ENCODE results near the gene DPP3.

DNA sequence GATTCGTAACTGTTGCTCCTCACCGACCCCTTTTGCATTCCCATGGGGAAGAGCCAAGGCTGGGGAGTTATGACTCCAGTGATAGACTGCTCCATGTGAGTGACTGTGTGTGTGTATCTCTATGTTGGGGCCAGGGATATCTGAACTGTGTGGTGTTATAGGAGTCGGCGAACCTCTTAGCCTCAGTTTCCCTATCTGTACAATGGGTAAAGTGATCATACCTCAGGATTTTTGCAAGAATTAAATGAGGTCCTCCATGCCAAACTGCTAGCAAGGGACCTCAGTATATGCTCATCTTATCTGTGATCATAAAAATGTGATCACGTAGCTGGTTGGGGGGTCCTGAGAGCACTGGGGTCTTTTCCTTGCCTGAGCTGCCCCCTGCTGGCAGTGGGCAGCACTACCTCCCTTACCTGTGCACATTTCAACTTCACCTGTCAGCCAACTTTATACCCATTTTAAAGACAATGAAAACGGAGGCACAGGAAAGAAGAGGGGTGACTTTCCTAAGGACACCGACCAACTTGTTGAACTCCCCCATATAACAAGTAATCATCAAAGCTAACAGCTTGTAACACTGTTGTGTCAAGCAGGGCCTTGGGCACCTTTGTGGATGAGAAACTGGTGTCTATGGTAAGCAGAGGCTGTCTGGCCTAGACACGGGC is 1.4 kb upstream of the DPP3 start:
- TF ChIP-seq, protein P1, sequence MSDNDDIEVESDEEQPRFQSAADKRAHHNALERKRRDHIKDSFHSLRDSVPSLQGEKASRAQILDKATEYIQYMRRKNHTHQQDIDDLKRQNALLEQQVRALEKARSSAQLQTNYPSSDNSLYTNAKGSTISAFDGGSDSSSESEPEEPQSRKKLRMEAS (IDR thresholded peaks at IDR 0.05), result no peak
- no peak for TF ChIP-seq TAF1 (IDR thresholded peaks at IDR 0.05; ENCODE audit: low read depth)
- no peak for TF ChIP-seq EP300 (IDR thresholded peaks at IDR 0.05; ENCODE audit: borderline replicate concordance)
- TF ChIP-seq FOXM1 (IDR thresholded peaks at IDR 0.05; ENCODE audit: borderline replicate concordance, low read depth), result no peak
- TF ChIP-seq CREB1 (IDR thresholded peaks at IDR 0.05; ENCODE audit: low read depth), result no peak
- no peak for TF ChIP-seq CEBPB (IDR thresholded peaks at IDR 0.05)
- peak; percentile 60 for TF ChIP-seq RAD21 (IDR thresholded peaks at IDR 0.05; ENCODE audit: low read depth)
- no peak for TF ChIP-seq YY1 (IDR thresholded peaks at IDR 0.05; ENCODE audit: low read depth)
- TF ChIP-seq EGR1 (IDR thresholded peaks at IDR 0.05), result no peak
